HG03039 (cell line): ENCODE measurements around the gene RTN4R.

ENCODE experiments used
- ATAC-seq: cut with Tn5 transposase; IDR thresholded peaks from one replicate; pipeline ENCODE4 v1.9.1; 2021; ENCODE audit warnings: mild to moderate bottlenecking, moderate library complexity; ENCODE audit not compliant: unreplicated experiment

Gene RTN4R

GRCh38 chr22:20258584-20259326 is 9.4 kb downstream of the RTN4R start:
- no peak for ATAC-seq

DNA sequence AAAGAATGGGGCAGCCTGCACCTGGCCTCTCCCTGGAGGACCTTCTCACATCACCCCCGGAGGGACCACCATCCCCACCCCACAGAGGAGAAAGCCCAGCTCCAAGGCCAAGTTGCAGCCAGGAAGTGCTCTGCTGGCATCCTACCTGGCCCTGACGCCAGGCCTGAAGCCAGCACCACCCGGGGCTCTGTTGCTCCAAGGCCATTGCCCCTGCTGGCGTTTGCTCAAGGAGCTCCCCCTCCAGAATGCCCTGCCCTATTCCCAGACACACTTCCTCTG is 10.2 kb downstream of the RTN4R start:
- no peak for ATAC-seq

DNA sequence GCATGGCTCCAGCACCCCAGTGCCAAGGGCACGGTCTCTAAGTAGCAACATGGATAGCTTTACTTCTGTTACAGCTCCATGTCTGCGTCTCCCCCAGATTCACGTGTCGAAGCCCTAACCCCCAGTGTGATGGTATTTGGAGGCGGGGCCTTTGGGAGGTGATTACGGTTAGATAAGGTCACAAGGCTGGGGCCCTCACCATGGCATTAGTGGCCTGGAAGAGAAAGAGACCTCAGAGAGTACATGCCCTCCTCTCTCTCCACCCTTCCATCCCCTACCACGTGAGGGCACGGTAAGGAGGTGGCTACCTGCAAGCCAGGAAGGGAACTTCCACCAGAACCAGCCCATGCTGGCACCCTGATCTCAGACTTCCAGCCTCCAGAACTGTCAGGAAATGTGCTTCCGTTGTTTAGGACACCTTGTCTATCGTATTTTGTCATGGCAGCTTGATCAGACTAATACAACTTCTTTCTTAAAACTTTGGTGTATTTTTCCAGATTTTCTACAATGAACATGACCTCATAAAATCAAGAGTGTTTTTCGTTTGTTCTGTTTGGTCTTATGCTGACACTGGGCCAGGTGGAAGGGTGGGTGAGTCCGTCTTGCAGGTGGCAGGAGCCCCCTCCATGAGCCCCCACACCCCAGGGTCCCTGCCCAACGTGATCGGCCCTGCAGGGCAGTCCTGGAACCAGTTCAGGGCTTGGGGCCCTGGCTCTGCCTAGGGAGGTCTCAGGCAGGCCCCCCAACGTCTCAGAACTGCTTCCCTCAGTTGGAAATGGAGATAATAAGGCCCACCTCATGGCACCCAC is 10.7 kb downstream of the RTN4R start:
- no peak for ATAC-seq

DNA sequence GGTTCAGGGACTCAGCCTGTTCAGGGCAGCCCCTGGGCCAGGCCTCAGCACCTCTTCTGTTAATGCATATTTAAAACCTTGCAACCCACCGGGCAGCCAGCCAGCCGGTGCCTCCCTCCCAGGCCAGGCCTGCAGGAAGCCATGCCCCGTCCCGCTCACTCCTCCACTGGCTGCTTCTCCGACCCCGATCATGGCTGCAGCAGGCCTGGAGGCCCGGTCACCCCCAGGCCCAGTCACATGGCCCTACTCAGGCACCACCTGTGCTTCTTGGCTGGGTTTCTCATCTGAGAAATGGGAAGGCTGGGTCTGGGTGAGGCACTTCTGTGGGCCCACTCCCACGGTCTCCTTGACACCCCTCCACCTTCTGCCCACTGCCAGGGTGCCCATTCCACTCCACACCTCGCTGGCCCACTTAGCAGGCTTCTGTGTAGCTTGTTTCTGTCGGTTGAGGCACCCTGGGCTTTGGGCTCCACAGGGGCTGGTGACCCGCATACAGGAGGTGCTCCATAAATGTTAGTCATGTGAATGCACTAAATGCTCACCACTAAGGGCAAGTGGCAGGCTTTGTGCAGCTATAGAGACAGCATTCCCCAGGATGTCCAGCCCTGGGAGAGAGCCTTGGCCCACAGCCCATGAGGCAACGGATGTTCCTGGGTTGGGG is 11.4 kb downstream of the RTN4R start:
- ATAC-seq, result no peak

GRCh38 chr22:20256027-20256426 is 12.1 kb downstream of the RTN4R start:
- ATAC-seq, result no peak

DNA sequence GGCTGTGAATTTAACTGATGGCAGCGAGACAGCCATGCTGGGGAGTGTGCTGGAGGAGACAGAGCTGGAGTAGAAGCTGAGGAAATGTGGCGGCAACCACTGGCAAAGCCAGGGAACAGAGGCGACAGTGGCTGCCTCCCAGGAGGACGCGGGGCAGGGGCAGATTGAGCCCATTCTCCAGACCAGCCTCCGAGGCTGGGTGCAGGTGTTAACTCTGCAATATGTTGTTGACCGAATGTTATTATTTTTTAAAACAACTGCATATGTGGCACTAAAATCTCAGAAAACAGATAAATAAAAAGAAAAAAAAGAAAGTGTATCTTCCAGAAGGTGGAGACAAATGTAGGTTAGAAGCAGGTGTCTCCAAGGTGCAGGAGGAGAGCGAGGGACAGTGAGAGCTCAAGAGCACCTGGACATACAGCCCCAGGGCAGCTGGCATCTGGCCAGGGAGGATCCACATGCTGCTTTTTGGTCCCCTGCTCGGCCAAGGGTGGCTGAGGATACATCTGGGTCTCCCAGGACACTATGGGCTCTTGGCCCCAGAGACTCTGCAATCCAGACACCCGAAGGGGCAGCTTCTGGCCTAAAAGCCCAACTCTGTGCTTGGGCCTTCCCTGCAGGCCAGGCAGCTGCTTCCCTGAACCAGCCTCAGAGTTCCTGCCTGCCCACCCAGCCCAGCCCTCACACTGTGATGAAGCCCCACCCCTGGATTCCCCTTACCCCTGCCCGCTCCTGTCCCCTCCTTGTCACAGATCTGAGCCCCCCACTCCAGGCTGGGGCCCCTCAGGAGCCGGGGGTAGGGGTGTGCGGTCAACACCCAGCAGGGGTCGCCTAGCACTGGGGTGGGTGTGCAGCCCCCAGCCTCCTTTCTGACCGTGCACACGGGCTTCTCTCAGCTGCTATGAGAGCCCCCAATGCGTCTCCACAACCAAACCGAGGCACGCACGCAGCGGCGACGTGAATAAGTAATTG is 12.9 kb downstream of the RTN4R start:
- ATAC-seq, result no peak

GRCh38 chr22:20253161-20253560 is 15.0 kb downstream of the RTN4R start:
- no peak for ATAC-seq

GRCh38 chr22:20251981-20252380 is 16.1 kb downstream of the RTN4R start:
- no peak for ATAC-seq

DNA sequence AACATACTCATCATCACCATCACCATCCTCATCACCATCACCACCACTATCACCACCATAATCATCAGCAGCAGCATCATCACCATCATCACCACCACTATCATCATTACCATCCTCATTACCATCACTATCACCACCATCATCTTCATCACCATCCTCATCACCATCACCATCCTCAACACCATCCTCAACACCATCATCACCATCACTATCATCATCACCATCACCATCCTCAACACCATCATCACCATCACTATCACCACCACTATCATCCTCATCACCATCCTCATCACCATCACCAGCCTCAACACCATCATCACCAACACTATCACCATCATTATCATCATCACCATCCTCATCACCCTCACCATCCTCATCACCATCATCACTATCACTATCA is 16.6 kb downstream of the RTN4R start:
- ATAC-seq, result no peak

DNA sequence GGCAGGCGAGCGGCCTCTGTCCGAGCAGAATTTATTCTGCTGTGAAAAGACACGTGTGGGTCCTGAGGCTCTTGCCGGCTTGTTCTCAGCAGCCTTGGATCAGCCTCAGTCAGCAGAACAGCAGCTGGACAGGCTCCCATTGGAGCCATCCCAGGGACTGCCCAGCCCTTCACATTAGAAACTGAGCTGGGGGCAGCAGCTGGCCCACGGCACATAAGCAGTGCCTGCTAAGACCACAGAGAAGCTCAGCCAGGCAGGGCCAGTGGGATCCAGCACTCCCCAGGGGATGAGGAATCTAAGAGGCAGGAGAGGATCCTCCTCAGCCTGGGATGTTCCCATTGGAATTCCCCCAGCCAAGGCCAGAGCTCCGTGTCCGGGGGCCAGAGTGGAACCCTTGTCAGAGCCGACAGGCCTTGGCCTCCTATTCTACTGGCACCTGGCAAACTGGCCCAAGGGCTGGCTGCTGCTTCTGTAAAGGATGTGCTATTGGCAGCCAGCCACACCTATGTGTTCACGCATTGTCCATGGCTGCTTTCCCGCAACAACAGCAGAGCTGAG is 18.2 kb downstream of the RTN4R start:
- no peak for ATAC-seq

DNA sequence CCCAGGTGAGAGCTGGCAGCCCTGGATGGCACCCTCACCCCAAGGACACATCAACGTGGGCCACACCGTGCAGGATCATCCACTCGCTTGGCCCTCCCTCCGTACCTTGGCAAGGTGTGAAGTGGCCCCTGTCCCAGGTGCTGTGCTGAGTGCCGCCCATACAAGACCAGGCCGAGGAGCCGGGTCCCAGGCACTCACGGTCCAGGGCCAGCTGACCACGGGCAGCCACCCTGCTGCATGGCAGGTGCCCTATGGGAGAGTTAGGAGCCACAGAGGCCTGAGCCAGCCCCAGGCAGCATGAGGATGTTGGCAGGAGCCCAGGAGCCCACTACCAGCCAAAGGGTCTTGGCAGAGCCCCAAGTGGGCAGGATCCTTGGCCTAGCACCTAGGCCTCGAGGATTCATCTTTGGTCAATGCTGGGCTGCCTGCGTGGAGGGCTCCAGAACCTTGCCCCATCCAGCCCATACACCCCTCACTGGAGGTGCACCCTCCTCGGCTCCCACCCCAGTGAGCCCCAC is 19.6 kb downstream of the RTN4R start:
- no peak for ATAC-seq

DNA sequence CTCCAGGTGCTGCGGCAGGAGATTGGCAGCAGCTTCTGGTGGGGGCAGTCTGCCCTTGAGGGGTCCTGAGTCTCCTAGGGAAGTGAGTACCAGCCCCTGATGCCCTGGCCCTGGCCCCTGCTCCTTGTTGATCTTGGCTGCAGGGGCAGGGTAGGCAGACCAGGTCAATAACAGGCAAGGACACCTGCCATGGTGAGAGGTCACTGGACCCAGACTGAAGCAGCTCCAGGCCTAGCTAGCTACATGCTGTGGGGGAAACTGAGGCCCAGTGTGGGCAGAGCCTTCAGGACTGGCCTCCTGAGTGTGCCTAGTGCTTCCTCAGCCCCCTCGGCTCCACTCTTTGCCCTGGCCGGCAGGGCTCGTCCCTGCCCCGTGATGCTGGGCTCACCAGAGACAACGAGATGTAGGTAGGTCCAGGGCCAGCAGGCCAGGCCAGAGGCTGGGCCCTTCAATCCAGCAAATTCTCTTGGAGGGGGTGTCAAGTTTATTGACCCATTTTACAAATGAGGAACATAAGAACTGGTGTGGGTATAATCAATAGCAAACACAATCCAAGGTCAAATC is 20.4 kb downstream of the RTN4R start:
- ATAC-seq, result no peak

DNA sequence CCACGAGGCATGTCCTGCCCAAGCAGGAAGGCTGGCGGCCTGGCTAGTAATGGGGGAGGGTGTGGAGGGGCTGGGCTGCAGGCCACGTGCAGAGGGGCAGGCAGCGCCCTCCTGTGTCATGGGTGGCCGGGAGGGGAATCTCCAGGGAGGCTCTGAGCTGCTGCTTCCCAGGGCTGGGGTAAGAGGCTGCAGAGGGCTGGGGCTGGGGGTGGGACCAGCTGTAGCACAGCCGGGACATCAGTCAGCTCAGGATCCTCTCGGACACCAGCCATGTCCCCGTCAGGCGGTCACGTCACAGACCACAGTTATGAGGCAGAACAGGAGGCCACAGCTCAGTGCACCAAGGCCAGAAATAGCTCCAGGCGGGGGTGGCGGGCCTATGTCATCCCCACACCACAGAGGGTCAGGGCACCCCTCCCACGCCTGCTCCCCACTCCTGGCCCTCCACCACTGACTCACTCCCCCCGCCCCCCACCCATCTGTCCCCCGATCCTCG is 21.1 kb downstream of the RTN4R start:
- no peak for ATAC-seq

DNA sequence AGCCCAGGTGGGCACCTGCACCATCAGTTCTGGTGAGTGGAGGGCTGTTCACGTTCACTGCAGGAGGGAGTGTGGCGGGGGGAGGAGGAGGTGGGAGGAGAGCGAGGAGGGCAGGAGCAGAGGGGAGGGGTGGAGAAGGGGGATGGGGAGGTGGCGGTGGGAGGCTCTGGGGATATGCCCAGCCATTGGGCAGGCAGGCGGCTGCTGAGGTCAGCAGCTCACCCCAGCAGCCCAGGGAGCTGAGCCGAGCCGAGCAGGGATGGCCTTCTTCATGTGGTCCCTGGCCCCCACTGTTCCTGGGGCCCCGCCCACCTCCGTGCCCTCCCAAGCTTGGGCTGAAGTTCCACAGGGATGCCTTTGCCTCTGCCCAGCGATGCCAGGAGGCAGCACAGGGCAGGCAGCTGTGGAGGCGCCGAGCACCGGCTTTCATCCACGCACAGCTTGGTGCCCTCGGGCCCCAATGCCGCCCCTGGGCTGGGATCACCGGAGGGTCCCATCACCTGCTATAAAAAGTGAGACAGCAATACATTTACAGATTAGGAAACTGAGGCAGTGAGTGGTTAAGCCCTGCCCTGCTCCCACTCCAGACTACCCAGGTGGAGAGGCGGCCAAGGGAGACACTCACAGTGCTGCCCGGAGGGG is 21.6 kb downstream of the RTN4R start:
- ATAC-seq, result no peak

GRCh38 chr22:20245577-20246367 is 22.3 kb downstream of the RTN4R start:
- no peak for ATAC-seq

DNA sequence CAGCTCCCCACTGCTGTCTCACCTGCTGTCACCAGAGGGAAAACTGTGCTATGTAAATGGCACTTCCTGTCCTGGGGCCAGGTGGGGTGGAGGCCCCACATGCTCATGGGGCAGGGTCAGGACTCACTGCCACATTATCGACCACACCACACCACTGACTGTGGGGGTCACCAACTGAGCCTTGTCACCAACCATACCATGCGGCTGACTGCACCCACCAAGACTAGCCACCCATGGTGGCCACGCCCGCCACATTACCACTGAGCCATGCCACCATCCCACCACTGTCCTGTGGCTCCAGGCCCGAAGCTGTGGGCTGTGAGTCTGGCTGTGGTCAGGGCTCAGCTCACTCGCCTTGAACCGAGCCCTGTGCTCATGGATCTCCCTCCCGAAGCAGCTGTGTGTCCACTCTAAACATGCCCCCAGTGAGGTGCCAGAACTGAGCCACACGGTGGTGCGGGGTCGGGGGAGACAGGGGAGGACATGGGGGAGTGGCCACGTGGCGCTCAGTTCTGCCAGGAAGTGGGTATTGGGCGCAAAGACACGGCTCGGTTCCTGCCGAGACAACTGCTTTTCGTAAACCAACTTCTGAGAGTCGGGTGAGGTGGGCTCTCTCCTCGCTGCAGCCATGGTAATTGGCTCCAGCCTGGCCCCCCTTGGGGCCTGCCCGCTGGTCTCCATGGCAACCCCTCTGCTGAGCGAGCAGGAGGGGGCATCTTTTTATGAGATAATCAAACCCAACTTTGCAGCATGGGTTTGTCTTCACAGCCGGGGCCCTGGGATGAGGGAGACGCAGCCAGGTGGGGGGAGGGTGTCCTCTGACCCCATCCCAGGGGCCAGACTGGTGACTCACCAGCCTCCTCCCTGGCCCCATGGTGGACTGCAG is 23.2 kb downstream of the RTN4R start:
- no peak for ATAC-seq

- no peak for ATAC-seq
Measured at GRCh38 chr22:20244250-20244648, 23.9 kb downstream of the RTN4R start.
